Stimulated activated CD8-positive, alpha-beta memory T cell treated with anti-CD3 and anti-CD28 coated beads, Interleukin-12 subunit alpha, Interleukin-12 subunit beta, amount 100 ng/mL, for 24 hours (primary cell): ENCODE results near the gene SLC13A2.
A peak's percentile ranks its signal among the peaks of the same experiment; 100 is the strongest.

ENCODE experiments used
- DNase-seq: peaks from one replicate; pipeline ENCODE4 v3.0.0-alpha.2; 2020; ENCODE audit errors: extremely low read depth

SLC13A2 gene

GRCh38 chr17:28493460-28493859, 20.0 kb downstream of the SLC13A2 start:
- DNase-seq: no peak

GRCh38 chr17:28494445-28495188, 21.2 kb downstream of the SLC13A2 start:
- peak; percentile 46 for DNase-seq

GRCh38 chr17:28495635-28496034, 22.2 kb downstream of the SLC13A2 start:
- DNase-seq: no peak

- DNase-seq: no peak
Measured at GRCh38 chr17:28497931-28498330, 24.5 kb downstream of the SLC13A2 start.

- DNase-seq: no peak
Measured at GRCh38 chr17:28498652-28499363, 25.4 kb downstream of the SLC13A2 start.

GRCh38 chr17:28499364-28499664, 25.9 kb downstream of the SLC13A2 start:
- DNase-seq: no peak

GRCh38 chr17:28499684-28500357, 26.4 kb downstream of the SLC13A2 start:
- DNase-seq: no peak

GRCh38 chr17:28500712-28501379, 27.4 kb downstream of the SLC13A2 start:
- no peak for DNase-seq

GRCh38 chr17:28501421-28502284, 28.2 kb downstream of the SLC13A2 start:
- no peak for DNase-seq

- no peak for DNase-seq
Measured at GRCh38 chr17:28503420-28503819, 30.0 kb downstream of the SLC13A2 start.

GRCh38 chr17:28505986-28506665, 32.7 kb downstream of the SLC13A2 start, which contains the start of gene FOXN1:
Gene FOXN1 (plus strand): TSS chr17:28506348. CDS start chr17:28523970, 17,622 bp downstream.
- DNase-seq: no peak

GRCh38 chr17:28506763-28507487, 33.5 kb downstream of the SLC13A2 start:
- no peak for DNase-seq

- DNase-seq: no peak
Measured at GRCh38 chr17:28507567-28508203, 34.2 kb downstream of the SLC13A2 start.

- DNase-seq: no peak
Measured at GRCh38 chr17:28508211-28508724, 34.8 kb downstream of the SLC13A2 start.

- no peak for DNase-seq
Measured at GRCh38 chr17:28509789-28510188, 36.3 kb downstream of the SLC13A2 start.

- no peak for DNase-seq
Measured at GRCh38 chr17:28511858-28512461, 38.5 kb downstream of the SLC13A2 start.

- no peak for DNase-seq
Measured at GRCh38 chr17:28513476-28513875, 40.0 kb downstream of the SLC13A2 start.

GRCh38 chr17:28514561-28515002, 41.1 kb downstream of the SLC13A2 start:
- no peak for DNase-seq

- DNase-seq: no peak
Measured at GRCh38 chr17:28515518-28515917, 42.1 kb downstream of the SLC13A2 start.
